Ectodermal cell (in vitro differentiated cells): ENCODE measurements around the gene ATF6B.
"Not testable (repeated sequence)": the region's sequence is repeated elsewhere in the genome, so short reads cannot be mapped to it uniquely, and the experiment has no call there.

Source experiments
- H3K27ac ChIP-seq: 2 replicates; pipeline ENCODE4 v1.7.0; 2013; ENCODE audit warnings: mild to moderate bottlenecking, low read depth, low read length; ENCODE audit not compliant: insufficient read depth, poor library complexity, severe bottlenecking
- H3K27me3 ChIP-seq: 2 replicates; pipeline ENCODE4 v1.7.0; 2013; ENCODE audit warnings: mild to moderate bottlenecking, low read length; ENCODE audit not compliant: insufficient read depth, control insufficient read depth, poor library complexity, severe bottlenecking
- H3K36me3 ChIP-seq: one replicate; pipeline ENCODE4 v1.7.0; 2013; ENCODE audit warnings: low read length; ENCODE audit not compliant: control insufficient read depth, insufficient read depth
- H3K4me1 ChIP-seq: one replicate; pipeline ENCODE4 v1.7.0; 2013; ENCODE audit warnings: low read length; ENCODE audit not compliant: control insufficient read depth, insufficient read depth
- H3K4me3 ChIP-seq: 2 replicates; pipeline ENCODE4 v1.7.0; 2013; ENCODE audit warnings: low read depth, low read length, control low read depth; ENCODE audit not compliant: insufficient read depth
- H3K9me3 ChIP-seq: 2 replicates; pipeline ENCODE4 v1.7.0; 2013; ENCODE audit warnings: mild to moderate bottlenecking, low read length, moderate library complexity; ENCODE audit not compliant: control insufficient read depth
- WGBS, 2 experiments: methylation state at CpG; one replicate each; pipeline ENCODE4 v1.1.7; 2013; ENCODE audit warnings: missing lambda C conversion rate in 2 of 2; 5-methylcytosine and 5-hydroxymethylcytosine counted together

Gene ATF6B

DNA sequence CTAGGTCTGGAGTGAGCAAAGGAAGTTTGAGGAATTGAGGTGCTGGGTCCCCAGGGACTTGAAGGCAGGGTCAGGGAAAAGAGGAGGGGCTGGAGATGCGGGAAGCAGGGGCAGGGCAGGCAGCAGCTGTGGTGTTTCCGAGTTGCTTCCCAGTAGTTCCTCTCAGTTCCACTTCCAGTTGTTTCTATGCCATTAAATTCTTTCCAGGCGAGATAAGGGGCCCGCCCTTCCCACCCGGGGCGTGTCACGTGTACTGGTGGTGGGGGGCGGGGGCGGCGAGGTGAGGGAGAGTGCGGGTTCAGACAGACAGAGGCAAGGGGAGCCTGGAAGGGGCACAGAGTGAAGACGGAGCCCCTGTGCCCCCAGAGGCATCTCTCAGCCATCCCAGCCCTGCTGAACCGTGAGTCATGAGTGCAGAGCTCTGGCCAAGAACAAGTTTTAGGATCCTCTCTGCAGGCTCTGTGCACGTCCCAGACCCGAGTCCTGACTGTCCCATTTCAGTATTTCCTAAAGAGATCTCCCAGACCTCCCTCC is 19.9 kb downstream of the ATF6B start:
- H3K27ac ChIP-seq = no peak overlapping the region
- peaks cover 33% of the 10 kb centered on the region for H3K27me3 ChIP-seq
- H3K4me1 ChIP-seq = peaks cover 16% of the 10 kb centered on the region
- no peaks in the 10 kb centered on the region for H3K36me3 ChIP-seq
- H3K4me3 ChIP-seq = no peak overlapping the region
- whole genome bisulfite sequencing, 2 experiments = 20 to 21% methylated on average over 15 of the region's 15 CpGs
- H3K9me3 ChIP-seq = no peaks in the 10 kb centered on the region

DNA sequence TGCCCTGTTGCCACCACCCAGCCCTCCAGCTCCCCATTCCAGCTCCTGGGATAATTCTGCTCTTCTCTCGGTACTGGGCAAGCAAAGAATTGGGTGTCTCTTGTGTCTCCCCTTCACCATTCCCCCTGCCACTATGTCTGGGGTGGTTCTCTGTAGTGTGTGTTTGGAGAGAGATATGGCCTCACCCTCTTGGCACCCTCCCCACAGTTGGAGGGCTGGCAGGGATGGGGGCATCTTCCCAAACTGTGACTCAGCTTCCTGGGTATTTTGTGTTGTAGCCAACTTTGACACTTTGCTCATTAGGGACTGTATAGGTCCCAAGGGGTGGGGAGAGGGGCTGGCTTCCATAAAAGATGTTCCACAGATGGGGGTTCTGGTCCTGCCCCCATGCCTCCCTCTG is 20.6 kb downstream of the ATF6B start:
- 81 to 100% methylated on average over 1 of the region's 1 CpG for WGBS, 2 experiments
- Histone ChIP-seq H3K36me3 (no peaks in the 10 kb centered on the region), H3K27ac (no peak overlapping the region), H3K4me3 (no peak overlapping the region), H3K9me3 (no peaks in the 10 kb centered on the region), H3K4me1 (peaks cover 16% of the 10 kb centered on the region), H3K27me3 (peaks cover 33% of the 10 kb centered on the region)

DNA sequence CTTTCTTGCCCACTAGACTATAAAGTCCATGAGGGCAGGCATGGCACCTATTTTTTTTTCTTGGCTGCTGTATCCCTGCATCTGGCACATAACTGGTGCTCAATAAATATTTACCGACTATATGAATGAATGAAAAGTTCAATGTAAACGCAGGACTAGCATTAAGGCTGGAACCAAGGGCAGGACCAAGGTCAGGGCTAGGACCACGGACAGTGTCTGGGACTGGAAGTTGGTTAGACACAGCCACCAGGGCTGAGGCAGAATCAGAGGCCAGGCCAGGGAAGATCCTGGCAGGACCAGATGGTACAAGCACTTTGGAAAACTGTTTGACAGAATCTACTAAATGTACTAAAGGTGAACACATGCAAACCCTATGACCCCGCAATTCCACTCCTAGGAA is 22.6 kb downstream of the ATF6B start:
- 78 to 83% methylated on average over 4 of the region's 4 CpGs for WGBS, 2 experiments
- no peak overlapping the region for H3K4me3 ChIP-seq
- peaks cover 33% of the 10 kb centered on the region for H3K27me3 ChIP-seq
- H3K9me3 ChIP-seq = no peaks in the 10 kb centered on the region
- no peak overlapping the region for H3K27ac ChIP-seq
- peaks cover 16% of the 10 kb centered on the region for H3K4me1 ChIP-seq
- no peaks in the 10 kb centered on the region for H3K36me3 ChIP-seq

DNA sequence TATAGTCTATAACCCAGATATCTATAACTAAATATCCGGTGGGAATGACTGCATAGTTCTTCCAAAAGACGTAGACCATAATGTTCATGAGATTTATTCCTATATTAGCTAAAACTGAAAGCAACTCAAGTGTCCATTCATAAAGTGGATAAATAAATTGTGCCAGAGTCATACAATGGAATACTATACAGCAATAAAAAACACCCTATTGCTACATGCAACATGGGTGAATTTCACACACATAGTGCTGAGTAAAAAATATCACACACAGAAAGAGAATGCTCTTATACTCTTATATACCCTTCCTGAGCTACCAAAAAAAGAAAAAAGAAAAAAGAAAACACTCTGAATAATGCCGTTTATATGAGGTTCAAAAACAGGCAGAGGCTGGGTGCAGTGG is 25.8 kb downstream of the ATF6B start:
- Histone ChIP-seq H3K4me1 (no peaks in the 10 kb centered on the region), H3K27me3 (peaks cover 24% of the 10 kb centered on the region), H3K9me3 (no peaks in the 10 kb centered on the region), H3K27ac (no peak overlapping the region), H3K4me3 (no peak overlapping the region), H3K36me3 (no peaks in the 10 kb centered on the region)
- 91% methylated on average over 2 to 3 of the region's 3 CpGs for WGBS, 2 experiments

DNA sequence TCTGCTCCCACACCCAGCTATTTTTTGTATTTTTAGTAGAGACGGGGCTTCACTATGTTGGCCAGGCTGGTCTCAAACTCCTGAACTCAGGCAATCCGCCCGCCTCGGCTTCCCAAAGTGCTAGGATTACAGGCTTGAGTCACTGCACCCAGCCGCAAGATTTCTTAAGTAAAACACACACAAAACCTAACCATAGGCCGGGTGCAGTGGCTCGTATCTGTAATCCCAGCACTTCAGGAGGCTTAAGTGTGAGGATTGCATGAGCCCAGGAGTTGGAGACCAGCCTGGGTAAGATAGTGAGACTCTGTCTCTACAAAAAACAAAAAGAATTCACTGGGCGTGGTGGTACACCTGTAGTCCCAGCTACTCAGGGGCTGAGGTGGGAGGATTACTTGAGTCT is 27.8 kb downstream of the ATF6B start:
- H3K9me3 ChIP-seq, H3K27ac ChIP-seq, H3K4me1 ChIP-seq, H3K4me3 ChIP-seq, H3K36me3 ChIP-seq: not testable (repeated sequence)
- WGBS, 2 experiments = 89 to 90% methylated on average over 8 of the region's 8 CpGs
- H3K27me3 ChIP-seq = peaks cover 44% of the 10 kb centered on the region

DNA sequence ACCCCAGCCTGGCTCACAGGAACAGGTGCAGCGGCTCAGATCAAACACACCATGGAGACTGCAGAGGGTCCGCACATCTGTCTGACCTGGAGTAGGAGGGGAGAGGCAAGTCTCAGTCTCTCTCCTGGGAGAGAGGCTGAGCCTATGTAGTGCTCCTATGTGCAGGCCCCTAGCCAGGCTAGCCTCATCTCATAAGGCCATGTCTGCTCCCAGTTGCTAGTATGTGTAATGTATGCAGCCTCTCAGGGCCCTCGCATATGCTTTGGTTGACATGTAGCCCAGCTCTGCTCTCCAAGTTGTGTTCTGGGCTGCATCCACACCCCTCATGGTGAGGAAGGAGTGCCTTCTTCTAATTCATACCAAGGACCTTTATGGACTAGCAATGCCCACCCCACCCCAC is 30.7 kb downstream of the ATF6B start:
- H3K4me3 ChIP-seq = no peak overlapping the region
- peaks cover 8% of the 10 kb centered on the region for H3K4me1 ChIP-seq
- H3K36me3 ChIP-seq = no peaks in the 10 kb centered on the region
- no peaks in the 10 kb centered on the region for H3K9me3 ChIP-seq
- WGBS, 2 experiments = 91 to 98% methylated on average over 3 of the region's 3 CpGs
- H3K27me3 ChIP-seq = peaks cover 49% of the 10 kb centered on the region
- no peak overlapping the region for H3K27ac ChIP-seq

DNA sequence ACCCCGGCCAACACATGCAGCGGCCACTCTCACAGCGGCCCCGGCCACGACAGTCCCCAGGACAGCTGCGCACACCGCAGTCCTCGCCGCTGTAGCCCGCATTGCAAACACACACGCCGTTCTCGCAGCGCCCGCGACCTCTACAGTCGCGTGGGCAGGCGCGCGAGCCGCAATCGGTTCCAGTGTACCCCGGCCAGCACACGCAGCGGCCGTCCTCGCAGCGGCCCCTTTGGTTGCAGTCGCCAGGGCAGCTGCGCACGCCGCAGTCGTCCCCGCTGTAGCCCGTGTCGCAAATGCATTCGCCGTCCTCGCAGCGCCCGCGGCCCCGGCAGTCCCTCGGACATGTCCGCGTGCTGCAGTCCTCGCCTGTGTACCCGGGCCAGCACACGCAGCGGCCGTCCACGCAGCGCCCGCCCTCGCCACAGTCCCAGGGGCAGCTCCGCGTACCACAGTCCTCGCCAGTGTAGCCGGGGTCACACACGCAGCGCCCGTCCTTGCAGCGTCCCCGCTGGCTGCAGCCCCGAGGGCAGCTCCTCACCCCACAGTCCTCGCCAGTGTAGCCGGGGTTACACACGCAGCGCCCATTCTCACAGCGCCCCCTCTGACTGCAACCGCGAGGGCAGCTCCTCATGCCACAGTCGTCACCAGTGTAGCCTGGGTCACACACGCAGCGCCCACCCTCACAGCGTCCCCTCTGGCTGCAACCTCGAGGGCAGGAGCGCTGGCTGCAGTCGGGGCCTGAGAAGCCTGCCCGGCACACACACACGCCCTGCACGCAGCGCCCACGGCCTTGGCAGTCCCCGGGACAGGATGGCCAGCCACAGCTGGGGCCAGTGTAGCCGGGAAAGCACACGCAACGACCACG is 31.4 kb downstream of the ATF6B start:
- H3K27me3 ChIP-seq = peaks cover 49% of the 10 kb centered on the region
- no peaks in the 10 kb centered on the region for H3K9me3 ChIP-seq
- WGBS, 2 experiments = 34 to 35% methylated on average over 90 of the region's 90 CpGs

DNA sequence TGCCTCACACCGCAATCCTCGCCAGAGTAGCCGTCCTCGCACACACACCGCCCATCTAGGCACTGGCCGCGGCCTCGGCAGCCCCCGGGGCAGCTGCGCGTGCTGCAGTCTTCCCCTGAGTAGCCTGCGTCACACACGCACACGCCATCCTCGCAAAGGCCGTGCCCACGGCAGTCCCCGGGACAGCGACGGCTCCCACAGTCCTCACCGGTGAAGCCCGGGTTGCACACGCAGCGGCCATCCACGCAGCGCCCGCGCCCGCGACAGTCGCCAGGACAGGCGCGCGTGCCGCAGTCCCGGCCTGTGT is 32.0 kb downstream of the ATF6B start:
- peaks cover 49% of the 10 kb centered on the region for H3K27me3 ChIP-seq
- H3K9me3 ChIP-seq = no peaks in the 10 kb centered on the region
- H3K27ac ChIP-seq = no peak overlapping the region
- no peak overlapping the region for H3K4me3 ChIP-seq
- peaks cover 8% of the 10 kb centered on the region for H3K4me1 ChIP-seq
- H3K36me3 ChIP-seq = no peaks in the 10 kb centered on the region
- 77 to 79% methylated on average over 36 of the region's 36 CpGs for WGBS, 2 experiments

More for the DNA sequence above, 31.4 kb downstream of the ATF6B start:
- no peak overlapping the region for H3K4me3 ChIP-seq
- H3K36me3 ChIP-seq = no peaks in the 10 kb centered on the region
- peaks cover 8% of the 10 kb centered on the region for H3K4me1 ChIP-seq
- H3K27ac ChIP-seq = no peak overlapping the region

DNA sequence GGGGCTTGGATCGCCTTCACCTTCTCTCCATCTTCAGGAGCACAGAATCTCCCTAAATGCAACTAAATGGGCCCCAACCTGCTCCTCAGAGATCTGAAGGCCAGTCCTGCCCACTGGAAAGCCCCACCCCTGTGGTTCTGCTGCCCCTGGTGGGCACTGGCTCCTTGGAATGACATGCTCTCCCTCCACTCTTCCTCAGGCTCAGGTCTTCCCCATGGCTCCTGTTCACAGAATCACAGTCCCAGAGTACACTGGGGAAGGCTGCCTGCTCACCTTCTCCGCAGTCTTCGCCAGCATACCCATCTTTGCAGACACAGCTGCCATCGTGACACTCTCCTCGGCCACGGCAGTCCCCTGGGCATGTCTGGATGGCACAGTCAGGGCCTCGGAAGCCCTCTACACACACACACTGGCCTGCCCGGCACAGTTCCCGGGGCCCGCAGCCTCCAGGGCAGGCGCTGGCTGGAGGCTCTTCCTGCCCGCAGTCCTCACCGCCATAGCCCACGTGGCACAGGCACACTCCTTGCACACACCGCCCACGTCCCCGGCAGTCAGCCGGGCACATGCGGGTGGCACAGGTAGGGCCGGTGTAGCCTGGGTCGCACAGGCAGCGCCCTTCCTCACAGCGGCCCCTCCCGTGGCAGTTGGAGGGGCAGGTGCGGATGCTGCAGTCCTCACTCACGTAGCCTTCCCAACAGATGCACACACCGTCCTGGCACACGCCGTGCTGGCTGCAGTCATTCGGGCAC is 32.5 kb downstream of the ATF6B start:
- peaks cover 49% of the 10 kb centered on the region for H3K27me3 ChIP-seq
- peaks cover 8% of the 10 kb centered on the region for H3K4me1 ChIP-seq
- H3K36me3 ChIP-seq = no peaks in the 10 kb centered on the region
- no peak overlapping the region for H3K27ac ChIP-seq
- H3K9me3 ChIP-seq = no peaks in the 10 kb centered on the region
- WGBS, 2 experiments = 92% methylated on average over 30 of the region's 30 CpGs
- H3K4me3 ChIP-seq = no peak overlapping the region

DNA sequence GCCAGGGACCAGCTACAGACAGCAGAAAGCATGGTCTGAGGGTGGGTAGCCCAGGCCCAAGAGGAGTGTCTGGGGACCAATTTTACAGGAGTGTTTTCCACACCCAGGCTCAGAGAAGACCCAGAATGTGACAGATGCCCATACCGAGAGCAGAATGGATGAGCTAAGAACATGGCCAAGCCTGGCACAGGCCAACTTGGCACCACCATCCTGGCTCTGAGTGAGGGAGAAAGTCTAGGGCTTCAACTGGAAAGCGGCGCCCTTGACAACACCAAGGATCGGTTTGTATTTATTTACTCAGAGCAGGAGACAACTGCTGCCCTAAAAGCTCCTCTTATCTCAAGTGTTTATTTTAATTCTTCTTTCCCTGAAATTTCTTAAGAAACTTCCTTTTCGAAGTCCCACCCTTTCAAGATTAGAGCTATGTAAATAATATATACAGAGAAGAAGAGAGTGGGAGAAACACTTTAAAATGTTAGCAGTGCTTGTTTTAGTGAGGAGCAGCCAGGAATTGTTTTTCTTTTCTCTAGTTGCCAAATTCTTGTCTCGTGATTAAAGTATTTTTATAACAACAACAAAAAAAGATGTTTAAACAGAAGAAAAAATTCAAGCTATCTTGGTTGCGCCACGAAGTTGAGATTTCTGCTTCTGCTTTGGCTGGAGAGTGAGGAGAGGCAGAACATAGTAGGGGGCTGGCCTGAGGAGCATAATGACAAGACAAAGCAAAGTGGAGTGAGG is 35.1 kb downstream of the ATF6B start:
- 88 to 93% methylated on average over 6 to 7 of the region's 8 CpGs for WGBS, 2 experiments

More for the DNA sequence above, 35.1 kb downstream of the ATF6B start:
- no peak overlapping the region for H3K4me3 ChIP-seq
- H3K9me3 ChIP-seq = no peaks in the 10 kb centered on the region
- H3K27ac ChIP-seq = no peak overlapping the region
- H3K27me3 ChIP-seq = peaks cover 41% of the 10 kb centered on the region
- no peaks in the 10 kb centered on the region for H3K36me3 ChIP-seq
- peaks cover 8% of the 10 kb centered on the region for H3K4me1 ChIP-seq
